Measurements from ENCODE around the gene NACC2. TPM values are rescaled to one million over a fixed set of nuclear protein-coding genes. Genes with fewer than 3 reads are reported as not detected.

The NACC2 gene
- total RNA-seq, 4 donors from 2014 or later, result 71.4 to 209 (median 110) TPM

DNA sequence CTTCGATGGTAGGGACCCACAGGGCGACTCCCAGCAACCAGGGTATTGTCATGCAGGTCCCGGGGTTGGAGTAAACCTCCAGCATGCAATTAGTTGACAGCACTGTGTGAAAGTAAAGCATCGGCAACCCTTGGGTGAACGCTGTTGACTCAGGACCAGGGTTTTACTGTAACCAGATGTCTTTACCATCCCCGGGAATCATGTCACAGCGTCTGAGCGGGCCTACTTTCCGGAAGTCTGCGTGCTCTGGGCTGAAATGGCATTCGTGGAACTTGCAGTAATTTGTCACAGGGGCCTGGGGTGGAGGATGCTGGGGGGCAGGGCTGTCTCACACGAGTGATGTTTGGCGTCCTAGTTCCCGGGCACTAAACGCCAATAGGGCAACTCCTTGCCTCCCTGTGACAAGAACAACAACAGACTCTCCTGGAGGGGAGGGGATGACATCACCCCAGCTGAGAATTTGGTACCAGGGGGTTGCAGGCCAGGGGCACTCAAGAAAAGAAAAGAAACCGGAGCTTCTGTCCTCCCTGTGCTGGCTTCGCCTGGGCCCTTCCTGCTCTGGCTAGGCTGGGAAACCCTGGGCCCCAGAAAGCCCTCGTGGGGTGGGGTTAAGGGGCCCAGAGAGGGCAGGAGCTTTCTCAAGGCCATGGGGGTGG, 123.8 kb downstream of the NACC2 start:
- Histone ChIP-seq H3K27me3 (peaks cover 40% of the 10 kb centered on the region), H3K4me3 (no peak overlapping the region), H3K36me3 (no peaks in the 10 kb centered on the region), H3K27ac (no peak overlapping the region), H3K9me3 (no peaks in the 10 kb centered on the region), H3K4me1 (peaks cover 0 to 21% (median 5%) of the 10 kb centered on the region in 3 donors)
- ATAC-seq, result no peak
- WGBS, 2 donors (ENCODE audit: low coverage in 1 of 2), result 35 to 71% methylated on average over 4 to 8 of the region's 18 CpGs
- TF ChIP-seq, protein P1, sequence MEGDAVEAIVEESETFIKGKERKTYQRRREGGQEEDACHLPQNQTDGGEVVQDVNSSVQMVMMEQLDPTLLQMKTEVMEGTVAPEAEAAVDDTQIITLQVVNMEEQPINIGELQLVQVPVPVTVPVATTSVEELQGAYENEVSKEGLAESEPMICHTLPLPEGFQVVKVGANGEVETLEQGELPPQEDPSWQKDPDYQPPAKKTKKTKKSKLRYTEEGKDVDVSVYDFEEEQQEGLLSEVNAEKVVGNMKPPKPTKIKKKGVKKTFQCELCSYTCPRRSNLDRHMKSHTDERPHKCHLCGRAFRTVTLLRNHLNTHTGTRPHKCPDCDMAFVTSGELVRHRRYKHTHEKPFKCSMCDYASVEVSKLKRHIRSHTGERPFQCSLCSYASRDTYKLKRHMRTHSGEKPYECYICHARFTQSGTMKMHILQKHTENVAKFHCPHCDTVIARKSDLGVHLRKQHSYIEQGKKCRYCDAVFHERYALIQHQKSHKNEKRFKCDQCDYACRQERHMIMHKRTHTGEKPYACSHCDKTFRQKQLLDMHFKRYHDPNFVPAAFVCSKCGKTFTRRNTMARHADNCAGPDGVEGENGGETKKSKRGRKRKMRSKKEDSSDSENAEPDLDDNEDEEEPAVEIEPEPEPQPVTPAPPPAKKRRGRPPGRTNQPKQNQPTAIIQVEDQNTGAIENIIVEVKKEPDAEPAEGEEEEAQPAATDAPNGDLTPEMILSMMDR (IDR thresholded peaks at IDR 0.05), result no peak
- TF ChIP-seq EP300 (IDR thresholded peaks at IDR 0.05) (no peak), POLR2AphosphoS5 (IDR thresholded peaks at IDR 0.05) (no peak), POLR2A (IDR thresholded peaks at IDR 0.05) (no peak)

- TF ChIP-seq POLR2A (IDR thresholded peaks at IDR 0.05), result no peak
- TF ChIP-seq EP300 (IDR thresholded peaks at IDR 0.05), result no peak
- TF ChIP-seq POLR2AphosphoS5 (IDR thresholded peaks at IDR 0.05), result no peak
- TF ChIP-seq, protein P1 (IDR thresholded peaks at IDR 0.05), result no peak
- no peak overlapping the region for H3K4me3 ChIP-seq
- peaks cover 0 to 21% (median 5%) of the 10 kb centered on the region in 3 donors for H3K4me1 ChIP-seq
- no peaks in the 10 kb centered on the region for H3K9me3 ChIP-seq
- H3K27me3 ChIP-seq, result peaks cover 32% of the 10 kb centered on the region
- no peaks in the 10 kb centered on the region for H3K36me3 ChIP-seq
- H3K27ac ChIP-seq, result no peak overlapping the region
- WGBS, 2 donors (ENCODE audit: low coverage in 1 of 2), result 52 to 67% methylated on average over 2 to 4 of the region's 9 CpGs
- no peak for ATAC-seq
These were observed 124.8 kb downstream of the NACC2 start for GRCh38 chr9:135970128-135970815.

DNA sequence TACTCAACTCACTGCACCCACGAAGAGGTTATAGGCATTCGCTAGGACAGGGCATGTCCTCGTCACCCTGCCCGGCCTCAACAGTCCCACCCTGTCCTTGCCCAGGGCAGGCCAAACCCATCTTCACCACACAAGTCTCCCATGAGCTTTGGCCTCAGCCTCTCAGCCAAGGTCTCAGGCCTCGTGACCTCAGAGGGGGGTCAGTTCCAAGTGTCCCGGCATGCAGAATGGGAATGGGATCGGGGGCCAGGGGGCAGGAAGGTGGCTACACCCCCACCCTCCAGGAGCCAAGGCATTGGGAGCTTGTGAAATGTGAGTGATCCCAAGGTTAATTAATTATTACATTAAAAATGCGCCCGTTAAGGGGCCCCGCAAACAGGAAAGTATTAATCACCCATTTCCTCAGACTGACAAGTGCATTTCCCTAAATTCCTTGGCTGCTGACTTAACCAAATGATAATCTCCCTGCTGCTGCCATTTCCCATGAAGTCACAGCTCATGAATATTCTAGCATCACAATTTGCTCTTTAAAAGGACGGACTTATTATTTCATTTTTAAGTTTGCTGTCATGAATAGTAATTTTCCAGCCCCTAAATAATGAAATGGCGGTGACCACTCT, 125.9 kb downstream of the NACC2 start:
- TF ChIP-seq, protein P1 (IDR thresholded peaks at IDR 0.05), result no peak
- TF ChIP-seq POLR2AphosphoS5 (IDR thresholded peaks at IDR 0.05) (no peak), POLR2A (IDR thresholded peaks at IDR 0.05) (no peak), EP300 (IDR thresholded peaks at IDR 0.05) (no peak)
- Histone ChIP-seq H3K27ac (no peak overlapping the region), H3K9me3 (no peaks in the 10 kb centered on the region), H3K27me3 (peaks cover 26% of the 10 kb centered on the region), H3K4me1 (peaks cover 0 to 21% (median 5%) of the 10 kb centered on the region in 3 donors), H3K36me3 (no peaks in the 10 kb centered on the region), H3K4me3 (no peak overlapping the region)
- ATAC-seq, result no peak
- WGBS, 2 donors (ENCODE audit: low coverage in 1 of 2), result 31 to 36% methylated on average over 3 to 8 of the region's 12 CpGs

DNA sequence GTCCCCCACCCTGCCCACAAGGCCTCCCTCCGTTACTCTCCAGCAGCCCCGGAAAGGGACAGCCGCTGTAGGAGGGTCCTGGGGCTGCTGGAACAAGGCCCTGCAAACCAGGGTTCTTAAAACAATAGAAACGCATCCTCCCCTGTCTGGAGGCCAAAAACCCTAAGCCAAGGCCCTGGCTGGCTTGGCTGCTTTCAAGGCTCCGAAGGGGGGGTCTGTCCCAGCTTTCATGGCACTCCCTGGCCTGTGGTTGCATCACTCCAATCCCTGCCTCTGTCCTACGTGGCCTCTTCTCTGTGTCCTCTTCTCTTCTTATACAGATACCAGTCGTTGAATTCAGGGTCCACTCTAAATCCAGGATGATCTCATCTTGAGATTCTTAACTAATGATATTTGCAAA, 126.5 kb downstream of the NACC2 start:
- Histone ChIP-seq H3K27ac (no peak overlapping the region), H3K36me3 (no peaks in the 10 kb centered on the region), H3K27me3 (peaks cover 20% of the 10 kb centered on the region), H3K9me3 (no peaks in the 10 kb centered on the region), H3K4me3 (no peak overlapping the region), H3K4me1 (peaks cover 0 to 21% (median 5%) of the 10 kb centered on the region in 3 donors)
- WGBS, 2 donors (ENCODE audit: low coverage in 1 of 2), result 20 to 42% methylated on average over 1 to 3 of the region's 7 CpGs
- TF ChIP-seq POLR2AphosphoS5 (IDR thresholded peaks at IDR 0.05) (no peak), POLR2A (IDR thresholded peaks at IDR 0.05) (no peak), EP300 (IDR thresholded peaks at IDR 0.05) (no peak)
- TF ChIP-seq, protein P1 (IDR thresholded peaks at IDR 0.05), result no peak
- ATAC-seq, result no peak

All from gastroesophageal sphincter (tissue), 4 donors.